Suprapubic skin (tissue), 4 donors: ENCODE results near the gene SUN2.

Source experiments
- EP300 ChIP-seq: sonication (generic); formaldehyde crosslinking; IDR thresholded peaks from one replicate; pipeline ENCODE4 v1.6.1; 2017; ENCODE audit warnings: antibody characterized with exemption
- POLR2A ChIP-seq, 2 donors: fragments of 450-650 bp; IDR thresholded peaks; one replicate each; pipeline ENCODE4 v1.6.1; 2017; ENCODE audit warnings: antibody characterized with exemption in 2 of 2, mild to moderate bottlenecking in 2 of 2, moderate library complexity in 2 of 2
- POLR2AphosphoS5 ChIP-seq, 3 donors: sonication (generic); formaldehyde crosslinking; IDR thresholded peaks; one replicate each; pipeline ENCODE4 v1.6.1; 2017; ENCODE audit warnings: antibody characterized with exemption in 3 of 3
- TF ChIP-seq, protein P1 (sequence below), 2 donors: fragments of 200-600 bp in 1 of 2; fragments of 450-650 bp in 1 of 2; sonication (generic) in 1 of 2; IDR thresholded peaks; one replicate each; pipeline ENCODE4 v1.5.1; 2016 to 2019; ENCODE audit warnings: antibody characterized with exemption in 2 of 2, mild to moderate bottlenecking in 1 of 2, moderate library complexity in 1 of 2

DNA sequence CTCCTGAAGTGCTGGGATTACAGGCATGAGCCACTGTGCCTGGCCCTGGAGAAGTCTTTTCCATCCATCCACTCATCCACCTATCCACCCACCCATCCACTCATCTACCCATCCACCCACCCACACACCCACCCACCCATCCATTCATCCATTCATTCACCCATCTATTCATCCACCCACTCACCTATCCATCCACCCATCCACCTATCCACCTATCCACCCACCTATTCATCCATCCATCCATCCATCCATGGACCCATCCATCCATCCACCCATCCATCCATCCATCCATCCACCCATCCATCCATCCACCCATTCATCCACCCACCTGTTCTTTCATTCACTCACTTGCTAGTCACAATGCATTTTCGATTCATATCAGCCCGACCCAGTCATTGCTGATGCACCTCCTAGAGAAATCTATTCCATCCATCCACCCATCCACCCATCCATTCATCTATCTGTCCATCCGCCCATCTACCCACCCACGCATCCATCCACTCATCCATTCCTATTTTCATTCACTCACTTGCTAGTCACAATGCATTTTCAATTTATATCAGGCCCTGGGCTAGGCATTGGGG is 17.7 kb upstream of the SUN2 start:
- no peak for TF ChIP-seq EP300
- TF ChIP-seq POLR2A (IDR thresholded peaks at IDR 0.05): no peak
- TF ChIP-seq, protein P1, sequence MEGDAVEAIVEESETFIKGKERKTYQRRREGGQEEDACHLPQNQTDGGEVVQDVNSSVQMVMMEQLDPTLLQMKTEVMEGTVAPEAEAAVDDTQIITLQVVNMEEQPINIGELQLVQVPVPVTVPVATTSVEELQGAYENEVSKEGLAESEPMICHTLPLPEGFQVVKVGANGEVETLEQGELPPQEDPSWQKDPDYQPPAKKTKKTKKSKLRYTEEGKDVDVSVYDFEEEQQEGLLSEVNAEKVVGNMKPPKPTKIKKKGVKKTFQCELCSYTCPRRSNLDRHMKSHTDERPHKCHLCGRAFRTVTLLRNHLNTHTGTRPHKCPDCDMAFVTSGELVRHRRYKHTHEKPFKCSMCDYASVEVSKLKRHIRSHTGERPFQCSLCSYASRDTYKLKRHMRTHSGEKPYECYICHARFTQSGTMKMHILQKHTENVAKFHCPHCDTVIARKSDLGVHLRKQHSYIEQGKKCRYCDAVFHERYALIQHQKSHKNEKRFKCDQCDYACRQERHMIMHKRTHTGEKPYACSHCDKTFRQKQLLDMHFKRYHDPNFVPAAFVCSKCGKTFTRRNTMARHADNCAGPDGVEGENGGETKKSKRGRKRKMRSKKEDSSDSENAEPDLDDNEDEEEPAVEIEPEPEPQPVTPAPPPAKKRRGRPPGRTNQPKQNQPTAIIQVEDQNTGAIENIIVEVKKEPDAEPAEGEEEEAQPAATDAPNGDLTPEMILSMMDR (IDR thresholded peaks at IDR 0.05): no peak
- TF ChIP-seq POLR2AphosphoS5 (IDR thresholded peaks at IDR 0.05): no peak
